Breast epithelium (tissue), 4 donors: ENCODE data around the gene CNIH4. TPM values are rescaled to one million over a fixed set of nuclear protein-coding genes. Genes with fewer than 3 reads are reported as not detected.

Experiments used
- DNase-seq, 2 donors: peaks; one replicate each; pipeline ENCODE4 v3.0.0-alpha.2; 2019; ENCODE audit warnings: low spot score in 2 of 2
- H3K27ac ChIP-seq, 2 donors: fragments of 200-600 bp; sonication (generic) in 1 of 2; one replicate each; pipeline ENCODE4 v1.5.1; 2016 to 2019; ENCODE audit warnings: mild to moderate bottlenecking in 1 of 2
- H3K27me3 ChIP-seq, 2 donors: fragments of 200-600 bp; sonication (generic) in 1 of 2; one replicate each; pipeline versions ENCODE4 v1.5.1 to v1.6.0; 2017 to 2019; ENCODE audit warnings: control low read depth in 1 of 2, mild to moderate bottlenecking in 1 of 2
- H3K36me3 ChIP-seq: fragments of 200-600 bp; one replicate; pipeline ENCODE4 v1.5.1; 2019
- H3K4me1 ChIP-seq, 2 donors: fragments of 200-600 bp; sonication (generic); one replicate each; pipeline ENCODE4 v1.5.1; 2016 to 2019; ENCODE audit warnings: control low read depth in 1 of 2
- H3K4me3 ChIP-seq, 3 donors: fragments of 200-600 bp; sonication (generic); 1 replicate in 2 of 3; 2 replicates in 1 of 3; pipeline ENCODE4 v1.5.1; 2016 to 2019; ENCODE audit warnings: mild to moderate bottlenecking in 3 of 3, moderate library complexity in 2 of 3
- H3K9me3 ChIP-seq, 2 donors: fragments of 200-600 bp; sonication (generic) in 1 of 2; one replicate each; pipeline ENCODE4 v1.5.1; 2016 to 2019; ENCODE audit warnings: control low read depth in 1 of 2
- POLR2A ChIP-seq: fragments of 450-650 bp; IDR thresholded peaks from one replicate; pipeline ENCODE4 v1.6.1; 2016; ENCODE audit warnings: antibody characterized with exemption, mild to moderate bottlenecking, moderate library complexity
- POLR2AphosphoS5 ChIP-seq, 3 donors: sonication (generic); formaldehyde crosslinking; IDR thresholded peaks; one replicate each; pipeline ENCODE4 v1.6.1; 2017; ENCODE audit warnings: antibody characterized with exemption in 3 of 3
- intact Hi-C: fragments of 100-400 bp; cut with DNase I; formaldehyde crosslinking; loops from one replicate; pipeline ENCODE4 v1.15.1; 2023; ENCODE audit warnings: low total_unique reads
- total RNA-seq, 3 donors: library from RNA; depleted of rRNA; stranded (reverse); fragments of >200 nt; gene quantifications; one replicate each; pipeline ENCODE4 v1.1.0, GENCODE V29; 2016
- TF ChIP-seq, protein P1 (sequence below), 3 donors: fragments of 450-650 bp; IDR thresholded peaks; one replicate each; pipeline ENCODE4 v1.5.1; 2016 to 2017; ENCODE audit warnings: antibody characterized with exemption in 3 of 3, mild to moderate bottlenecking in 3 of 3, moderate library complexity in 3 of 3

CNIH4 gene
- total RNA-seq, 3 donors from 2014 or later = 42.9 to 54.1 (median 43.3) TPM

DNA sequence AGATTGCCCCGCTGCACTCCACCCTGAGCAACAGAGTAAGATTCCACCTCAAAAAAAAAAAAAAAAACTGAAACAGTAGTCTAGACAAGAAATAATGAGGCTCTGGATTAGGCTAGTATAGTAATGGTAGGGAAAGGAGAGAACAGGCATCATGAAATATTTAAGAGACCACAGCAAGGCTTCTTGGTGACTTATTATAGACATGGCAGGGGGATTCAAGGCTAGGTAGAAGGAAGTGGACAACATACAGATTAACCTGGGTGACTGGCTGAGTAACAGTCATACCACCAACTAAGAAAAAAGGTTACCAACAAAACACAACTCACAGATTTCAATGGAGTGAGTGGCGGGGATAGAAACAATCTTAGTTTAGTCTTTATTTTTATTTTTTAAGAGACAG, 35.0 kb upstream of the CNIH4 start:
- H3K9me3 ChIP-seq = no peaks in the 10 kb centered on the region
- intact Hi-C loops = no loop called here
- no peaks in the 10 kb centered on the region for H3K27me3 ChIP-seq
- no peak overlapping the region for H3K4me3 ChIP-seq
- no peak overlapping the region for H3K27ac ChIP-seq
- H3K36me3 ChIP-seq = no peaks in the 10 kb centered on the region
- TF ChIP-seq, protein P1, sequence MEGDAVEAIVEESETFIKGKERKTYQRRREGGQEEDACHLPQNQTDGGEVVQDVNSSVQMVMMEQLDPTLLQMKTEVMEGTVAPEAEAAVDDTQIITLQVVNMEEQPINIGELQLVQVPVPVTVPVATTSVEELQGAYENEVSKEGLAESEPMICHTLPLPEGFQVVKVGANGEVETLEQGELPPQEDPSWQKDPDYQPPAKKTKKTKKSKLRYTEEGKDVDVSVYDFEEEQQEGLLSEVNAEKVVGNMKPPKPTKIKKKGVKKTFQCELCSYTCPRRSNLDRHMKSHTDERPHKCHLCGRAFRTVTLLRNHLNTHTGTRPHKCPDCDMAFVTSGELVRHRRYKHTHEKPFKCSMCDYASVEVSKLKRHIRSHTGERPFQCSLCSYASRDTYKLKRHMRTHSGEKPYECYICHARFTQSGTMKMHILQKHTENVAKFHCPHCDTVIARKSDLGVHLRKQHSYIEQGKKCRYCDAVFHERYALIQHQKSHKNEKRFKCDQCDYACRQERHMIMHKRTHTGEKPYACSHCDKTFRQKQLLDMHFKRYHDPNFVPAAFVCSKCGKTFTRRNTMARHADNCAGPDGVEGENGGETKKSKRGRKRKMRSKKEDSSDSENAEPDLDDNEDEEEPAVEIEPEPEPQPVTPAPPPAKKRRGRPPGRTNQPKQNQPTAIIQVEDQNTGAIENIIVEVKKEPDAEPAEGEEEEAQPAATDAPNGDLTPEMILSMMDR (IDR thresholded peaks at IDR 0.05) = no peak
- TF ChIP-seq POLR2A = no peak
- no peak for DNase-seq
- H3K4me1 ChIP-seq = no peaks in the 10 kb centered on the region

DNA sequence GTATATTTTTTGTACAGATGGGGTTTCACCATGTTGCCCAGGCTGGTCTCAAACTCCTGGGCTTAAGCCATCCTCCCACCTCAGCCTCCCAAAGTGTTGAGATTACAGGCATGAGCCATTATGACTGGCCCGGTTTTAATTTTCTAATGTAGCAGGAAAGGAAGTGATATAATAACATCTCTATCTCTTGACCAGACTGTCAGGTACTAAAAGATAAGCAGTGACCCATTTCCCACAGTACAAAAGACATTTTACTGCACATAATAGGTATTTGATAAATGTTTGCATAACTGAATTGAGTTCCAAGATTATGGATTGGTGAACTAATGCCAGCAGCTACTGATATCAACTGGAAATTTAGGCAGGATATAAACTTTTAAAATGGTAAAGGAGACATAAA, 30.7 kb upstream of the CNIH4 start:
- TF ChIP-seq POLR2AphosphoS5 (IDR thresholded peaks at IDR 0.05) (no peak), POLR2A (no peak)
- TF ChIP-seq, protein P1 (IDR thresholded peaks at IDR 0.05) = no peak
- Histone ChIP-seq H3K4me1 (no peaks in the 10 kb centered on the region), H3K27me3 (no peaks in the 10 kb centered on the region), H3K9me3 (no peaks in the 10 kb centered on the region), H3K4me3 (no peak overlapping the region), H3K36me3 (no peaks in the 10 kb centered on the region), H3K27ac (no peak overlapping the region)
- intact Hi-C loops = no loop called here
- no peak for DNase-seq

DNA sequence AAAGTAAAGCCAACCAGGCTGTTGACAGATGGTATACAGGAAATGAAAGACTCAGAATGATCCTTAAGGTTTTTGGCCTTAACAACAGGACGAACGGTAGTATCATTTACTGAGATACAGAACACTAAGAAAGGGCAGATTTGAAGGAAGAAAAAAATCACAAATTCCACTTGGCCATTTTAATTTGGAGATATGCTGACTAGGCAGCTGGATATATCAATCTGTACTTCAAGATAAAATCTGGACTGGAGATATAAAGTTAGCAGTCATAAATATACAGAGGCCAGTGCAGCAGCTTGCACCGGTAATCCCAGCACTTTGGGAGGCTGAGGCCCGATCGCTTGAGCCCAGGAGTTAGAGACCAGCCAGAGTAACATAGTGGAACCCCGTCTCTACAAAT, 28.0 kb upstream of the CNIH4 start:
- Histone ChIP-seq H3K27ac (no peak overlapping the region), H3K4me3 (peak overlapping the region in 2 of 3 donors; percentile 86 to 95), H3K9me3 (no peaks in the 10 kb centered on the region), H3K4me1 (no peaks in the 10 kb centered on the region), H3K27me3 (no peaks in the 10 kb centered on the region), H3K36me3 (no peaks in the 10 kb centered on the region)
- TF ChIP-seq POLR2AphosphoS5 (IDR thresholded peaks at IDR 0.05) = no peak
- no peak for TF ChIP-seq POLR2A
- TF ChIP-seq, protein P1 (IDR thresholded peaks at IDR 0.05) = no peak
- DNase-seq = no peak
- intact Hi-C loops = no loop called here

DNA sequence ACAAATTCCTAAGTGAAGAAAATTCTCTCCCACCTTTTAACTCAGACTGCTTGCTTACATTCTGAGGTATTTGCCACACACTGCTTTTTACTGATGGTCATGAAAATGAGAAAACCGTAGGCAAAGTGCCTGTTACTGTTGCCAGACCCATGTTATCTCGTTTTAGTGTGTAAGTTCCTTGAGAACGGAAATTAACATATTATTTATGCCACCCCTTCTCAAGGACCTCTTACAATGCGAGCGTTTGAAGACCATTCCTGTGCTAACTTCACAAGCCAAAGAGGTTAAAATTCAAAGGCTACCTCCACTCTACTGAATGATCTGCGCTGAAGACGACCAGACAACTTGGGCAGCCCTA, 27.2 kb upstream of the CNIH4 start:
- intact Hi-C loops = no loop called here
- no peak for DNase-seq
- peak overlapping the region; percentile 93 for H3K27ac ChIP-seq
- TF ChIP-seq, protein P1 (IDR thresholded peaks at IDR 0.05) = no peak
- TF ChIP-seq POLR2AphosphoS5 (IDR thresholded peaks at IDR 0.05) = no peak
- no peak for TF ChIP-seq POLR2A
- H3K4me1 ChIP-seq = no peaks in the 10 kb centered on the region
- peak overlapping the region; percentile 82 to 95 (median 86) for H3K4me3 ChIP-seq
- H3K9me3 ChIP-seq = no peaks in the 10 kb centered on the region
- H3K36me3 ChIP-seq = no peaks in the 10 kb centered on the region
- no peaks in the 10 kb centered on the region for H3K27me3 ChIP-seq

DNA sequence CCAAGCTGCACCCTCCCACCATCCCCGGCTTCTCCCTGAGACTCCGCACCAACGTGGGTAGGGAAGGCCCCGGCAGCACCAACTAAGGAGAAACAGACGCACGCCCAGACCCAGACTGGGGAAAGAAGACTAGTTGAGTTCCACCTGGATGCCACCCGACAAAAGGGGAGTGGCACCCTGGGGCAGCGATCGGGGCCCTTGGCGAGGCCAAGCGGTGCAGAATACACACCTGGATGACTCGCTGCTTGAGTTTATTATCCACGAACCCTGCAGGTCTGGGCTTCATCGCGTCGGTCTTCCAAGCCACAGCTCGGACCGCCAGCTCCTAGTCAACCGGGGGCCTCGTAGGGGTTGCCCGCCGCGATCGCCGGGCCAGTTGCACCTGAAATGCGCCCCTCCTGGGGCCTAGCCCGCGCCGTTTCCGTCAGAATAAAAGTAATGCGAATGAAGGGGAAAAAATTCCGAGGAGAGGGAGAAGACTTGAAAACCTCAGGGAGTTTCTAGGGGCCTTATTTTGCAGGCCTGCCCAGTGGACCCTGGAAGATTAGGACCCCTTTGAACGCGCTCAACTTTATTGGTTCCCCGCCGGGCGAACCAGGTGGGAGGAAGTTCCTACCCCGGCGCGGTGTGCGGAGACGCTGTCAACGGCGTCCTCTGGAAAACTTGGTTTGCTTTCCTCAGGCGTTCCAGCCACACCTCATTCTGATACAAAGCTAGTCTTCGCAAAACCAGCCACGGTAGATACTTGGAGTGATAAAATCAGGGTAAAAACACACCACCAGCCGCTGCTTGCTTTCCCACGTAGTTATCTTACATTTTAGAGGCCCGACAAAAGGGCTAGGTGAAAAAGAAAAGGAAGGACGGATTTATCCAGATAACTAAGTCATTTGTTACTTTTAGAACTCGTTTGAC, 26.6 kb upstream of the CNIH4 start, which contains the start of gene NVL:
Gene NVL (minus strand): TSS at position 331 of the 912 bp plus-strand sequence. CDS start 45 bp downstream, at position 286.
- H3K4me3 ChIP-seq = peak within 1 kb of the TSS; percentile 82 to 95 (median 86)
- DNase-seq = peak; percentile 66 to 81
- no peaks in the 10 kb centered on the region for H3K9me3 ChIP-seq
- H3K27ac ChIP-seq = peak within 1 kb of the TSS; percentile 93
- TF ChIP-seq POLR2AphosphoS5 (IDR thresholded peaks at IDR 0.05) (peak; percentile 42 to 76 (median 76)), POLR2A (no peak)
- TF ChIP-seq, protein P1 (IDR thresholded peaks at IDR 0.05) = peak in 1 of 3 donors; percentile 9
- H3K36me3 ChIP-seq = no peaks in the 10 kb centered on the region
- H3K4me1 ChIP-seq = no peaks in the 10 kb centered on the region
- intact Hi-C loops = no loop called here
- H3K27me3 ChIP-seq = no peaks in the 10 kb centered on the region
